Measurements from ENCODE around the gene TTLL4.
A peak's percentile ranks its signal among the peaks of the same experiment; 100 is the strongest.
"Not testable (repeated sequence)": the region's sequence is repeated elsewhere in the genome, so short reads cannot be mapped to it uniquely, and the experiment has no call there.

TTLL4 gene, protein sequence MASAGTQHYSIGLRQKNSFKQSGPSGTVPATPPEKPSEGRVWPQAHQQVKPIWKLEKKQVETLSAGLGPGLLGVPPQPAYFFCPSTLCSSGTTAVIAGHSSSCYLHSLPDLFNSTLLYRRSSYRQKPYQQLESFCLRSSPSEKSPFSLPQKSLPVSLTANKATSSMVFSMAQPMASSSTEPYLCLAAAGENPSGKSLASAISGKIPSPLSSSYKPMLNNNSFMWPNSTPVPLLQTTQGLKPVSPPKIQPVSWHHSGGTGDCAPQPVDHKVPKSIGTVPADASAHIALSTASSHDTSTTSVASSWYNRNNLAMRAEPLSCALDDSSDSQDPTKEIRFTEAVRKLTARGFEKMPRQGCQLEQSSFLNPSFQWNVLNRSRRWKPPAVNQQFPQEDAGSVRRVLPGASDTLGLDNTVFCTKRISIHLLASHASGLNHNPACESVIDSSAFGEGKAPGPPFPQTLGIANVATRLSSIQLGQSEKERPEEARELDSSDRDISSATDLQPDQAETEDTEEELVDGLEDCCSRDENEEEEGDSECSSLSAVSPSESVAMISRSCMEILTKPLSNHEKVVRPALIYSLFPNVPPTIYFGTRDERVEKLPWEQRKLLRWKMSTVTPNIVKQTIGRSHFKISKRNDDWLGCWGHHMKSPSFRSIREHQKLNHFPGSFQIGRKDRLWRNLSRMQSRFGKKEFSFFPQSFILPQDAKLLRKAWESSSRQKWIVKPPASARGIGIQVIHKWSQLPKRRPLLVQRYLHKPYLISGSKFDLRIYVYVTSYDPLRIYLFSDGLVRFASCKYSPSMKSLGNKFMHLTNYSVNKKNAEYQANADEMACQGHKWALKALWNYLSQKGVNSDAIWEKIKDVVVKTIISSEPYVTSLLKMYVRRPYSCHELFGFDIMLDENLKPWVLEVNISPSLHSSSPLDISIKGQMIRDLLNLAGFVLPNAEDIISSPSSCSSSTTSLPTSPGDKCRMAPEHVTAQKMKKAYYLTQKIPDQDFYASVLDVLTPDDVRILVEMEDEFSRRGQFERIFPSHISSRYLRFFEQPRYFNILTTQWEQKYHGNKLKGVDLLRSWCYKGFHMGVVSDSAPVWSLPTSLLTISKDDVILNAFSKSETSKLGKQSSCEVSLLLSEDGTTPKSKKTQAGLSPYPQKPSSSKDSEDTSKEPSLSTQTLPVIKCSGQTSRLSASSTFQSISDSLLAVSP

GRCh38 chr2:218710687-218711549 is at the start of gene TTLL4:
Gene TTLL4, plus strand, starts transcription at chr2:218710835. Its CDS starts 26,842 bp downstream, at chr2:218737677.
- peak; percentile 97 to 99 (median 98) for DNase-seq

- DNase-seq: no peak
Measured at GRCh38 chr2:218662377-218662776, 48.3 kb upstream of the TTLL4 start.

- no peak for DNase-seq
Measured at GRCh38 chr2:218662827-218663226, 47.8 kb upstream of the TTLL4 start.

DNA sequence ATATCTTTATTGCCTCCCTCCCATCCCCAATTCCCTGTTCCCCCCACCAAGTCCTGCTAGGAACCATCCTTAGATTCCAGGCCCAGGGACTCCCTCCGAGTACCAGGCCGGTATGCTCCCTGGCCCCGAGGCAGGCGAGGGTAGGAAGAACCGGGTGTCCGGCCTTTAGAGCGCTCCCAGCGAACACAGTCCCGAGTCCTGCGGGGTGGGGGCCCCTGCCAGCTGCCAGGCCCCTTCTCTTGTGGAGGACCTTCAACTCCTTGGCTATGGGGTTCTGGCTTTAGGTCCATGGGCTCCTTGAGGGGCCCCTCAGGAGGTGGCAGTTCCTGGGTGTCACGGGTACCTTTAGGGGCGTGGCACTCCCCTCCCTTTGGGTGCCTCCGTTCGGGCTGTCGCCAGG is 46.7 kb upstream of the TTLL4 start:
- DNase-seq: no peak

DNA sequence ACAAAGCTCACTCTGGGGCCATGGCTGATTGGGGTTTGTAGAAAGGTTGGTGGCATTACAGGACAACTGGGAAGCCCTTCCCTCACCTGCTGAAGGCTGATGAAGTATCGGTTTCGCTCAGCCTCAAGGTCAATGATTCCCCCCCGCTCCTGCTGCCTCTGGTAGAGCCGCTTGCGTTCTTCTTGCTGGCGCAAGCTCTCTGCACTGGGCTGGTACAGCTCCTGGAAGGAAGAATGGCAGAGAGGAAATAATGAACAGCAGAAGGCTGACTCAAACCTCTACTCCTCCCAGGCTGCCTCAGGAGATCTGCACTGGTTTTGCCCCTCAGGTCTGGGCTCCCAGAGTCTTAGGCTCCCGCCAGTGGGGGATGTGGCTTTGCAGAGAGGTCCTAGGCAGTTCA is 46.0 kb upstream of the TTLL4 start:
- DNase-seq: no peak

DNA sequence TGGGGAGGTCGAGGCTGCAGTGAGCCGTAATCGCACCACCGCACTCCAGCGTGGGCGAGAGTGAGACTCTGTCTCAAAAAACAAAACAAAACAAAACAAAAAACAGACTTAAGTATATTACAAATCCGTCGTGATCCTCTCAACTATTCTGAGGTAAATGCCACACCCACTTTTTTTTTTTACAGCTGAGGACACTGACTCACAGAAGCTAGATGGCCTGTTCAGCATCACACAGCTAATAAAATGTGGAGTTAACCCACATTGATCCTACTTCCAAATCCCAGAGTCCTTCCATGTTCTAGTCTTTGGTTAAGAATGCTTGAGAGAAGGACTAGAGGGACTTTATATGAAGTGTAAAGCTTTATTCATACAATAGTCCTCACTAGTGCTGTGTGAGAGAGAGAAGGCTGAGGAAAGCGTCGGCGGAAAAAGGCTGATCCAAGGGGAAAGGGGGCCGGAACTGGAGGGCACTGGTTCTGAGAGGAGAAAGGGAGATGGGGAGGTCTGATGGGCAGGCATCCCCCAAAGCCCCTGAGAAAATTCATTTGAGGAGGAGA is 39.5 kb upstream of the TTLL4 start:
- no peak for DNase-seq

DNA sequence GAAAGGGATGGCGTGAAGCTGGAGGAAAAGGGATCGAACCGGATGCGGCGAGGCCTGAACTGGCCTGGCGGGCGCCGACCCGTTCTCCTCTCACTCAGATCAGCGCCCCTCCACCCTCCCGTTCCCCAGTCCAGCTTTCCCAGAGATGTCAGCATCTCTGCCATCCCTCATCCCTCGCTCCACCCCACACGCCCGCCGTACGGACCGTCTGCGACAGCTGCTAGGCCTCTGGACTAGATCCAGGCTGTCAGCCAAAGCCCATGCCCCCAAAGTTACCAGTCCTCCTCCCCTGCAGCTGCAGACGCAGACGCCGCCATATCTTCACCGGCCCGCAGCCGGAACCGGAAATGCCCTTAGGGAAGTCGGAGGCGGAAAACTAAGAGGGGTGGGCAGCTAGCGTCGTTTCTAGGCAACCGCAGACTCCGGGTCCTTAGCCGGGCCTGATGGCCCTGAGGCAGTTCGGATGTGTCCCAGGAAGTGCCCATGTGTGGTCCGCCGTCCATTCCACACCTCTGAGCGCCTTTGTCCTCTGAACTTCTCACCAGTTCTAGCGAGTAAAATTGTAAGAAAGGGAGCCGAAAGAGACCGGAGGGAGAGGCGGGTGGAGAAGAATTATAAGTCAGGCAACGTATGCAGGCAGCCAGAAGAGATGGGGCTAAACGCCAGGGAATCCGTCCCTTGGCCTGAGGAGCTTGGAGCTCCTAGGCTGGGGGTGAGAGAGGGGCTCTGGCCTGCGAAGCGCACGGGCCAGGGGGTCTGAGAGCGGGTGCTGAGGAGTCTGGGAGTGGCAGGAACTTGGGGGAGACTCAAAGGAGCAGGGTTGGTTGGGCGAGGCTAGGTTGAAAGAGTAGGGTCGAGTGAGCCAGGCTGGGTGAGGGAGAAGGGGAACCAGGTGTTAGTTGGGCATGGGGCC is 38.7 kb upstream of the TTLL4 start, which contains the start of the genes RNF25 and STK36:
TSS of gene RNF25 (minus strand) at position 349 of the 913 bp plus-strand sequence. CDS start at position 317, 32 bp downstream.
TSS of gene STK36 (plus strand) at position 433 of the 913 bp plus-strand sequence. CDS start 744 bp downstream, outside the sequence.
- peak; percentile 55 to 67 (median 65) for DNase-seq

DNA sequence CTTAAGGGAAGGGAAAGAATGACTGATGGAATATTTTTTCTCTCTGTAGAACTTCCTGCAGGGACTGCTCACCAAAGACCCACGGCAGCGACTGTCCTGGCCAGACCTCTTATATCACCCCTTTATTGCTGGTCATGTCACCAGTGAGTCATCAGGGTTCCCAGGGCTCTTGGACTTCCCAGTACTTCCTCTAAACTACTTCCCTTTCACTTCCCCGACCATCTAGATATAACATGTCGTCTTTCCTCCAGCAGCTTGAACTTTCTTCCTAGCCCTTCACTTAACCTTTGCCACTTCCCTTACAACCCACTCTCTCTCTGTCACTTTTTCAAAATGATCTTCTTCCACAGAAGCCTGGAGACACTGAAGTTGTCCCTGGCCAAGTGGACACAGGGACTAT is 31.5 kb upstream of the TTLL4 start:
- no peak for DNase-seq

- DNase-seq: no peak
Measured at GRCh38 chr2:218680061-218680460, 30.6 kb upstream of the TTLL4 start.

GRCh38 chr2:218687400-218688060 is 23.1 kb upstream of the TTLL4 start:
- not testable (repeated sequence) for DNase-seq

- no peak for DNase-seq
Measured at GRCh38 chr2:218691234-218691633, 19.4 kb upstream of the TTLL4 start.

DNA sequence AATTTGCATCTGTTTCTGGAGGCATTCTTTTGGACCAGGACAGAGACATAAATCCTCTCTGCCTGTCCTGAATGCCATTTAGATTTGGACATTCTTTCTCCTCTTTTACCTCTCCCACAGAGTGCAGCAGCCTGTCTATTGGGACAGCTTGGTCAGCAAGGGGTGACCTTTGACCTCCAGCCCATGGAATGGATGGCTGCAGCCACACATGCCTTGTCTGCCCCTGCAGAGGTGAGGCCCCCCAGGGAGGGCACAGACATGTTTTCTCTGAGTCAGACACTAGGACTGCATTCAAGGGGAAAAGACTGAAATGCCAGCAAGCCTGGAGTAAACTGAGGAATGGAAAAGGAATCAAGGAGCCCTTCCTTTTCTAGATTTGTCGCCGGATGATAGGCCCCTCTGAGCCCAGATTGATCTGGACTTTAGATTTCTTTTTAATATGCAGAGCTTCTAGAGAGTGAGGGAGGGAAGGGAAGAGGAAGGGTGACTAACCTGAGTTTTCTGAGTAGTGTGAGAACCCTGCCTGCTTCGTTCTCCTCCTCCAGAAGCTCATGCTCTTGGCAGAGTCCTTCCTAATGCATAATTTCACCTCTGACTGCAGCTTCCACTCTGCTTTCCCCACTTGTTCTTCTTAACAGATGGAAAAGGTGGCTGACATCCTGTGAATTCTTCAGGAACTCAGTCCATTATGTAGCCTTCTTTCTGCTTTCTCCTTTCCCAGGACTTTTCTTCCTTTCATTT is 16.1 kb upstream of the TTLL4 start:
- no peak for DNase-seq

DNA sequence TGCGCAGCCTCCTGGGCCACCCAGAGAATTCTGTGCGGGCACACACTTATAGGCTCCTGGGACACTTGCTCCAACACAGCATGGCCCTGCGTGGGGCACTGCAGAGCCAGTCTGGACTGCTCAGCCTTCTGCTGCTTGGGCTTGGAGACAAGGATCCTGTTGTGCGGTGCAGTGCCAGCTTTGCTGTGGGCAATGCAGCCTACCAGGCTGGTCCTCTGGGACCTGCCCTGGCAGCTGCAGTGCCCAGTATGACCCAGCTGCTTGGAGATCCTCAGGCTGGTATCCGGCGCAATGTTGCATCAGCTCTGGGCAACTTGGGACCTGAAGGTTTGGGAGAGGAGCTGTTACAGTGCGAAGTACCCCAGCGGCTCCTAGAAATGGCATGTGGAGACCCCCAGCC is 11.8 kb upstream of the TTLL4 start:
- DNase-seq: no peak

DNA sequence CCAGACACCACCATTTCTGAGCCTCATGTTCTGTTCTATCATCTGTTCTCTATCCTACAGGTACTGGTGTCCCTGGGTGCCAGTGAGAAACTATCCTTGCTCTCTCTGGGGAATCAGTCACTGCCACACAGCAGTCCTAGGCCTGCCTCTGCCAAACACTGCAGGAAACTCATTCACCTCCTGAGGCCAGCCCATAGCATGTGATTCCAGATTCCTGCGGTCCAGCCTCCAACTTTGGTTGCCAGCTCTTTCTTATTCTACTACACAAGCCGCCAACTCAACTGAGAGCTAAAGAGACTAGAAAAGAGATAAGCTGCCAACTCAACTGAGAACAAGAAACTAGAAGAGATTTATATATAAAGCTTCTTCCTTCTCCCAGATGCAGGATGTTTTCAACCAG is 8.8 kb upstream of the TTLL4 start:
- no peak for DNase-seq

GRCh38 chr2:218703341-218703740 is 7.3 kb upstream of the TTLL4 start:
- DNase-seq: no peak

DNA sequence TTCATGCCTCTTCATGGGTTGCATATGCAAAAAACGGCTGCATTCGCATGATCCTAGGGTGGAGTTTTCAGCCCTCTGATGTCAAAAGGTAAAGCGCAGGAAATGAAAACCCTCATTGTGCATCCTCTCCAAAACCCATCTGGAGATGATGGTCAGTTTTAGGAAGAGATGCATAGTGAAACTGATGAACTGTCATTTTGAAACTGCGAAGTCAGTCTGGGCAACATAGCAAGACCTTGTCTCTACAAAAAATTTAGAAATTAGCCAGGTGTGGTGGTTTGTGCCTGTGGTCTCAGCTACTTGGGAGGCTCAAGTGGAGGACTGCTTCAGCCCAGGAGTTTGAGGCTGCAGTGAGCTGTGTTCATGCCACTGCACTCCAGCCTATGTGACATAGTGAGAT is 2.5 kb upstream of the TTLL4 start:
- no peak for DNase-seq

DNA sequence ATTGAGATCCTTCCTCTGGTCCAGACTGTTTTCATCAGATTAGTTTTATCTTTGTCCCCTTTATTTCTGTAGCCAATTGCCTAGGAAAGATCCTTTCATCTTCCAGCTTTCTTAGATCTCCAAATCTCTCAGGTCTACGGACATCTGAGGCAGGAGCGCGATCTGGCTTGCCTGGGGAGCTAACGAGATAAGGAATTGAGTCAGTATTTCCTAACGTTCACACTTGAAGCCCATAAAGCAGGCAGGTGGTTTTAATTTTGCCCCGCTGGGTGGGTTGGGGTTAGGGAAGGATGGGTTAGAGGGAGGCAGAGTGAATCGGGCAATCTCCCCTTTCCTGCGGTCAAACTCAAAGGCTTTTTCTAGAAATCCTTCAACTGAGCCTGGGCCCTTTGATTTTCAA is 727 bp upstream of the TTLL4 start:
- no peak for DNase-seq

DNA sequence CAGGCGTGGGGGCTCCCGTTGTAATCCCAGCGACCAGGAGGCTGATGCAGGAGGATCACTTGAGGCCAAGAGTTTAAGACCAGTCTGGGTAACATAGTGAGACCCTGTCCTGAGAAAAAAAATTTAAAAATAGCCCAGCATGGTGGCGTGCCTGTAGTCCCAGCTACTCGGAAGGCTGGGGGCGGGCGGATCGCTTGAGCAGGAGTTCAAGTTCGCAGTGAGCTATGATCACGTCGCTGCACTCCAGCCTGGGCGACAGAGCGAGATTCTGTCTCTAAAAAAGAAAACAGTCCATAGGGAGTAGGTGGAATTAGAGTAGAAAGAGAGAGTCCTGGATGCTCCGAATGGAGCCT is 325 bp upstream of the TTLL4 start:
- DNase-seq: no peak

- DNase-seq: no peak
Measured at GRCh38 chr2:218711550-218711929, 905 bp downstream of the TTLL4 start.
